ENCODE data around the gene PTPRD. TPM values are rescaled to one million over a fixed set of nuclear protein-coding genes. Genes with fewer than 3 reads are reported as not detected.
"Not testable (repeated sequence)": the region's sequence is repeated elsewhere in the genome, so short reads cannot be mapped to it uniquely, and the experiment has no call there.

Gene PTPRD
- total RNA-seq, 2 experiments from 2014 or later = not detected

DNA sequence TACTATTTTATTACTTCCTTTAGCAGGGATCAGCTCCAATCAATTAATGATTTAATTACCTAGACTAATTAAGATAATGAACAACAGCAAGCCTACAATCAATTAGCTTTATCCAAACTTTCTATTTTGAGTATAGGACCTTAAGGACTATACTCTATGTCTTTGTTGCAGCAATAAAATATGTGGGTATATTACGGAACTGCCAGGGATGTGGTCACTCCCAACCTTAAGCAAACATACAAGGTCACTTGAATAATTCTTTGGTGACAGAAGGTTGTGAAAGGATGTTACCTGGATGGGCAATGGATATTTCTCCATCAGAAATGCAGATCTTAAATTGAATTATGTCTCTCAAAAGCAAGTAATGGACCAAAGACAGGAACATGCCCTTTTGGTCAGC is 1905.8 kb downstream of the PTPRD start:
- ChIA-PET POLR2A (no interaction called here), CTCF (no interaction called here)
- Mint-ChIP-seq H3K36me3 (ENCODE audit: low read depth) (no peaks in the 10 kb centered on the region), H3K27ac (no peak overlapping the region), H3K4me1 (ENCODE audit: low read depth) (no peaks in the 10 kb centered on the region), H3K4me3 (no peak overlapping the region), H3K9me3 (ENCODE audit: insufficient read depth) (no peaks in the 10 kb centered on the region), H3K27me3 (ENCODE audit: low read depth) (no peaks in the 10 kb centered on the region)
- ATAC-seq (no peak), DNase-seq (no peak)

DNA sequence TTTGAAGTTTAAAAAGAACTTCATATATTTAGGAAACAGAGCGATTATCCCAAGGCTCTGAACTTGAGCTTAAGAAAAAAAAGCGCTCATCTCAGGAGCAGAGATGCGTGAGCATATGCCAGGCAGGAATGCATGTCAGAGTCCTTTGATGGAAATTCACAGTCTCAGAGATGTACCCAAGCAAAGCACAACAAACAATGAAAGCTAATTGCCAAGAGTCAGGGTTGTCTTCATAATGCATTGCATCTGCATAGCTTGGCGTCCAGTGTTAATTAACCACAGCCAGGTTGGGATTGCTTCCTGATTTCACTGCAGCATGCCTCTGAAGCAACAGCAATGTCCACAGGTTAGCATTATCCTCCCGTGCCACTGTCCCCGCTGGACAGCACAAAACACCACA is 1906.3 kb downstream of the PTPRD start:
- Mint-ChIP-seq H3K36me3 (ENCODE audit: low read depth) (no peaks in the 10 kb centered on the region), H3K4me3 (no peak overlapping the region), H3K9me3 (ENCODE audit: insufficient read depth) (no peaks in the 10 kb centered on the region), H3K27me3 (ENCODE audit: low read depth) (no peaks in the 10 kb centered on the region), H3K4me1 (ENCODE audit: low read depth) (no peaks in the 10 kb centered on the region), H3K27ac (no peak overlapping the region)
- POLR2A ChIA-PET = no interaction called here
- no peak for ATAC-seq
- DNase-seq = no peak
- CTCF ChIA-PET = no interaction called here

GRCh38 chr9:8705861-8706260 is 1906.9 kb downstream of the PTPRD start:
- Mint-ChIP-seq H3K9me3 (ENCODE audit: insufficient read depth) (no peaks in the 10 kb centered on the region), H3K4me1 (ENCODE audit: low read depth) (no peaks in the 10 kb centered on the region), H3K27me3 (ENCODE audit: low read depth) (no peaks in the 10 kb centered on the region), H3K27ac (no peak overlapping the region), H3K4me3 (no peak overlapping the region), H3K36me3 (ENCODE audit: low read depth) (no peaks in the 10 kb centered on the region)
- no peak for DNase-seq
- CTCF ChIA-PET = no interaction called here
- POLR2A ChIA-PET = no interaction called here
- ATAC-seq = no peak

DNA sequence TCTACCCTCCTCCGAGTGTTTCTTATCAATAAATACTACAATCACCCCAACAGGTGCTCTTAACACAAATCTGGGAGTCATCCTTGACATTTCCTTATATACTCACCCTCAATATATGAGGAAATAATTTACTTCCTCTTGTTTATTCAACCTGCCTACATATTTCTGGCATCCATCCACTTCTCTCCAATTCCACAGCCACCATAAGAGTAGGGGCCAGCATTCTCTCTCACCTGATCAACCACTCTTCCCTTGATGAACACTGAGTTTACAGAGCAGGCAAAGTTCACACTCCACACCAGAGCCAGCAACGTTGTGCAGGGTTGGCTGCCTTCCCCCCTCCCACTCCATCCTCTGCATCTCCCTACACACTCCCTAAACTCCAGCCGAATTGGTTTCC is 1908.9 kb downstream of the PTPRD start:
- ChIA-PET POLR2A (no interaction called here), CTCF (no interaction called here)
- ATAC-seq = no peak
- DNase-seq = no peak
- no peak overlapping the region for H3K4me3 Mint-ChIP-seq
- H3K9me3 Mint-ChIP-seq (ENCODE audit: insufficient read depth) = no peaks in the 10 kb centered on the region
- H3K27ac Mint-ChIP-seq = no peak overlapping the region
- no peaks in the 10 kb centered on the region for H3K27me3 Mint-ChIP-seq (ENCODE audit: low read depth)
- no peaks in the 10 kb centered on the region for H3K36me3 Mint-ChIP-seq (ENCODE audit: low read depth)
- H3K4me1 Mint-ChIP-seq (ENCODE audit: low read depth) = no peaks in the 10 kb centered on the region

- H3K27me3 Mint-ChIP-seq (ENCODE audit: low read depth) = no peaks in the 10 kb centered on the region
- DNase-seq = no peak
Measured at GRCh38 chr9:8701904-8702303, 1910.9 kb downstream of the PTPRD start.

DNA sequence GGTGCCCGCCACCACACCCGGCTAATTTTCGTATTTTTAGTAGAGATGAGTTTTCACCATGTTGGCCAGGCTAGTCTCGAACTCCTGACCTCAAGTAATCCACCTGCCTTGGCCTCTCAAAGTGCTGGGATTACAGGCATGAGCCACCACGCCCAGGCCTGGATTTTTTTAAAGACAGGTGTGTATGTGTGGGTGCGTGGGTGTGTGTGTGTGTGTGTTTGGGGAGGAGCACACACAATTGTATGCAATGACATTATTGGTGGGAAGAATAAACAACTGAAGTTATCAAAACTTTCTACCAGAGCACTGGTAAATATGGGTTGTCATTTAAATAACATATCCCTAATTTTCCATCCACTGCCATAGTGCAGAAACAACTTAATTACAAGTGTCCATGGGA is 1915.2 kb downstream of the PTPRD start:
- H3K36me3 Mint-ChIP-seq (ENCODE audit: low read depth); H3K9me3 Mint-ChIP-seq (ENCODE audit: insufficient read depth); H3K27me3 Mint-ChIP-seq (ENCODE audit: low read depth); H3K4me1 Mint-ChIP-seq (ENCODE audit: low read depth); ATAC-seq; DNase-seq; POLR2A ChIA-PET; CTCF ChIA-PET; H3K4me3 Mint-ChIP-seq; H3K27ac Mint-ChIP-seq: not testable (repeated sequence)

More at GRCh38 chr9:8701904-8702303, 1910.9 kb downstream of the PTPRD start:
- Mint-ChIP-seq H3K4me1 (ENCODE audit: low read depth) (no peaks in the 10 kb centered on the region), H3K4me3 (no peak overlapping the region), H3K36me3 (ENCODE audit: low read depth) (no peaks in the 10 kb centered on the region), H3K27ac (no peak overlapping the region), H3K9me3 (ENCODE audit: insufficient read depth) (no peaks in the 10 kb centered on the region)
- CTCF ChIA-PET = interaction anchor here (0.5 kb wide), 1 partner anchor 8 kb away, joined by 3 read pairs; no protein-coding TSS in a partner anchor
- POLR2A ChIA-PET = no interaction called here
- ATAC-seq = no peak

GRCh38 chr9:8696516-8696915 is 1916.3 kb downstream of the PTPRD start:
- H3K4me3 Mint-ChIP-seq = no peak overlapping the region
- no peak for ATAC-seq
- ChIA-PET POLR2A (no interaction called here), CTCF (no interaction called here)
- no peaks in the 10 kb centered on the region for H3K36me3 Mint-ChIP-seq (ENCODE audit: low read depth)
- H3K4me1 Mint-ChIP-seq (ENCODE audit: low read depth) = no peaks in the 10 kb centered on the region
- no peak overlapping the region for H3K27ac Mint-ChIP-seq
- H3K9me3 Mint-ChIP-seq (ENCODE audit: insufficient read depth) = no peaks in the 10 kb centered on the region
- DNase-seq = no peak
- no peaks in the 10 kb centered on the region for H3K27me3 Mint-ChIP-seq (ENCODE audit: low read depth)

DNA sequence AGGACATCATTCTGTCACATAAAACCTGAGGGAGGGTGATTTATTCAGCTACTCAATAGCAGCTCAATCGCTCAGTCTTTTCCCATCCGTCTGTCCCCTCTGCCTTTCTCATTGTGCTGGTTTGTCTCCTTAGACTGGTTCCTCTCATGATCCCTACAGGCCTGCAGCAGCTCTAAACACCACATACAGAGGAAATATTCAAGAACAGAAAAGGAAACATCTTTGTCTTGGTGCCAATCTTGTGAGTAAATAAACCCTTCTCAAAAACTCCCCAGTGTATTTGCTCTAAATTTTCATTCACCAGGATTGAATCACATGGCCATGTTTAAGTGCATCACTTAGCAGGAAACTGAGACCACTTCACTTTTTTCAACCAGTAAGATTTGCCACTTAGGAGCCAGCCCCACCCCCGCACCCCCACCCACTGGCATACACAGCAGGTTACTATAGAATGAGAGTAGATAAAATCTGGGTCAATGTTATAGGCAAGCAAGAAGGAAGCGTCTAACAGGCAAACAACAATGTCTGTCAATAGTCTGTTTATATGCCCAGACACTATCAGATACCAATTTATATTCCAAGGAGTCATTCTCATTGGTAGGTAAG is 1917.7 kb downstream of the PTPRD start:
- ChIA-PET CTCF (interaction anchor here (0.7 kb wide), 1 partner anchor 32 kb away, joined by 3 read pairs; no protein-coding TSS in a partner anchor), POLR2A (no interaction called here)
- Mint-ChIP-seq H3K4me3 (no peak overlapping the region), H3K27me3 (ENCODE audit: low read depth) (no peaks in the 10 kb centered on the region), H3K9me3 (ENCODE audit: insufficient read depth) (no peaks in the 10 kb centered on the region), H3K27ac (no peak overlapping the region), H3K36me3 (ENCODE audit: low read depth) (no peaks in the 10 kb centered on the region), H3K4me1 (ENCODE audit: low read depth) (no peaks in the 10 kb centered on the region)
- ATAC-seq (no peak), DNase-seq (no peak)

DNA sequence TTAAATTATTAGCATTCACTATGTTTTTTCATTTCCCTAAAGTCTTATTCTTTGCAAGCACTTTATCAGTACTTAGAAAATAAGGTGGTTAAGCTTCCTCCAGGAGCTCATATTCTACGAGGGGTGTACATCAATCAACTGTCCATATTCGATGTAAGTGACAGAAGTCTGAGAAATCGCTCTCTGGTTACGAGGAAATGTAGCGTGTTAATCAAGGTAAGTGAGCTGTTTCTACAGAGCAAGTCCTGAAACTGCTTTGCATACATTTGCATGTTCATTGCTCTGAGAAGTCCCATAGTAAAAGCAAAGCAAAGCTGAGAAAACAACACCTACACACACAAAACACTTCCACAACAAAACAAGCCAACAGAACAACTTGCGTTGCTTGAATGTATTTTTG is 1919.3 kb downstream of the PTPRD start:
- no peaks in the 10 kb centered on the region for H3K36me3 Mint-ChIP-seq (ENCODE audit: low read depth)
- H3K27me3 Mint-ChIP-seq (ENCODE audit: low read depth) = no peaks in the 10 kb centered on the region
- CTCF ChIA-PET = interaction anchor here (0.6 kb wide), 1 partner anchor 9 kb away, joined by 3 read pairs; no protein-coding TSS in a partner anchor
- H3K9me3 Mint-ChIP-seq (ENCODE audit: insufficient read depth) = no peaks in the 10 kb centered on the region
- no peak for ATAC-seq
- no peak for DNase-seq
- POLR2A ChIA-PET = no interaction called here
- no peak overlapping the region for H3K4me3 Mint-ChIP-seq
- H3K27ac Mint-ChIP-seq = no peak overlapping the region
- no peaks in the 10 kb centered on the region for H3K4me1 Mint-ChIP-seq (ENCODE audit: low read depth)

DNA sequence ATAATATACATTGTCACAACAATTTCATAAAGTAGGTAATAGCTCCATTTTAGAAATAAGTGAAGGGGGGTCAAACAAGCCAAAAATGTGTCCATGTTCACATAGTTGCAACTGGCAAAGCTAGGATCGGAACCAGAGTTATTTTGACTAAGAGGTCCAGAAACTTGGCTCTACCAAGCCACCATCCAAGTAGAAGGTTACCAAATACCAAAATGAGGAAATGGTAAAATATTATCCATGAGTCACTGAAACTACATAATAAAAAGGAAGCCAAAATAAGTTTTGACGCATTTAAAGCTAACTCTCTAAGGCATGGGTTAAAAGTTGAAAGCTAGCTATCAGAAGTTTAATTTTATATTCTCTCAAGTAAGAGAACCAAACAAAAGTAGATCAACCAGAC is 1926.3 kb downstream of the PTPRD start:
- DNase-seq (no peak), ATAC-seq (no peak)
- Mint-ChIP-seq H3K4me1 (ENCODE audit: low read depth) (no peaks in the 10 kb centered on the region), H3K36me3 (ENCODE audit: low read depth) (no peaks in the 10 kb centered on the region), H3K4me3 (no peak overlapping the region), H3K27me3 (ENCODE audit: low read depth) (no peaks in the 10 kb centered on the region), H3K27ac (no peak overlapping the region), H3K9me3 (ENCODE audit: insufficient read depth) (no peaks in the 10 kb centered on the region)
- ChIA-PET POLR2A (no interaction called here), CTCF (no interaction called here)

DNA sequence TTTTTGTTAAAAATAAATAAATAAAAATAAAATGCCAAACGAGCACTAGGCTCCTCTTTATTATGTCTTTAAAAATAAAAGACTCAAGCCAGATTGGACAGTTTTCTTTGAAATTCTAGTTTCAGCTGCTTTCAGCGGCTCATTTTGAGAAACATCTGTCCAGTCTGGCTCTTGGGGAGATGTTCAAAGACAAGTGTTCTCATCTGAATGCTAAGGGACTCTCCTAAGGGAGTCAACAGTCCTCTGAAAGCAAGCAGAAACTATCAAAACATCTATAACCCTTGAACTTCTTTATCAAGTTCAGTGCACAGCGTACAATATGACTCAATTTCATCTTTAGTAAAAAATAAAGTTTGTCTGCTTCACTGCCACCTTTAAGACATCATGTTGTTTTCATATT is 1927.0 kb downstream of the PTPRD start:
- ChIA-PET CTCF (no interaction called here), POLR2A (no interaction called here)
- H3K36me3 Mint-ChIP-seq (ENCODE audit: low read depth) = no peaks in the 10 kb centered on the region
- H3K27me3 Mint-ChIP-seq (ENCODE audit: low read depth) = no peaks in the 10 kb centered on the region
- ATAC-seq (no peak), DNase-seq (no peak)
- no peaks in the 10 kb centered on the region for H3K9me3 Mint-ChIP-seq (ENCODE audit: insufficient read depth)
- no peak overlapping the region for H3K4me3 Mint-ChIP-seq
- H3K4me1 Mint-ChIP-seq (ENCODE audit: low read depth) = no peaks in the 10 kb centered on the region
- H3K27ac Mint-ChIP-seq = no peak overlapping the region

- ChIA-PET POLR2A (no interaction called here), CTCF (interaction anchor here (0.7 kb wide), 1 partner anchor 11 kb away, joined by 3 read pairs; no protein-coding TSS in a partner anchor)
- no peak for ATAC-seq
- Mint-ChIP-seq H3K27ac (no peak overlapping the region), H3K9me3 (ENCODE audit: insufficient read depth) (no peaks in the 10 kb centered on the region), H3K4me3 (no peak overlapping the region), H3K4me1 (ENCODE audit: low read depth) (no peaks in the 10 kb centered on the region), H3K36me3 (ENCODE audit: low read depth) (no peaks in the 10 kb centered on the region), H3K27me3 (ENCODE audit: low read depth) (no peaks in the 10 kb centered on the region)
- DNase-seq = no peak
Measured at GRCh38 chr9:8684978-8685708, 1927.7 kb downstream of the PTPRD start.

DNA sequence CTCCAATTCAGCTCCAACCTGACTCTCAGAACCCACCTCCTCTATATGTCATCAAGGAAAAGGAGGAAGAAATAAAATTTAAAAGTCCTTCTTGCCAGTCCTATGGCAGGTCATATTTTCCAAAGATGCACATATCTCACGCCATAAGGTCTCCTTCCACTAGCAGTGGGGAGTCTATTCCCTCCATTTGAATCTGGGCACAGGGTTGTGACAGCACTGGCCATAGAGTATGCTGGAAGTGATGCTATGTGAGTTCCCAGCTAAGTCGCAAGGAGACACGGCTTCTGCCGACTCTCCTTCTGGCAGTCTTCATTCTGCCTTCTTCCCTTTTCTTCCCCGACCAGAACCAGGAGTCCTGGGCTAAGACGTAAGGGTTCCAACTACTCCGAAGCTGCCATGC is 1929.3 kb downstream of the PTPRD start:
- ATAC-seq (no peak), DNase-seq (no peak)
- H3K4me1 Mint-ChIP-seq (ENCODE audit: low read depth) = no peaks in the 10 kb centered on the region
- ChIA-PET POLR2A (no interaction called here), CTCF (no interaction called here)
- H3K27ac Mint-ChIP-seq = no peak overlapping the region
- no peaks in the 10 kb centered on the region for H3K9me3 Mint-ChIP-seq (ENCODE audit: insufficient read depth)
- H3K27me3 Mint-ChIP-seq (ENCODE audit: low read depth) = no peaks in the 10 kb centered on the region
- no peak overlapping the region for H3K4me3 Mint-ChIP-seq
- no peaks in the 10 kb centered on the region for H3K36me3 Mint-ChIP-seq (ENCODE audit: low read depth)

Data from activated CD8-positive, alpha-beta T cell treated with anti-CD3 and anti-CD28 coated beads, Interleukin-2, amount 10 ng/mL, durations not matched to agents 7 days and 5 days (primary cell).